Measurements from ENCODE around the gene HNF4A. TPM values are rescaled to one million over a fixed set of nuclear protein-coding genes. Genes with fewer than 3 reads are reported as not detected.

Gene HNF4A
- total and polyA plus RNA-seq, 2 donors (not counting 1 experiment from before 2014, with no cell fraction given), result not detected

- Mint-ChIP-seq H3K4me3 (no peak overlapping the region), H3K9me3 (ENCODE audit: insufficient read depth) (no peaks in the 10 kb centered on the region), H3K27ac (no peak overlapping the region), H3K4me1 (no peaks in the 10 kb centered on the region), H3K27me3 (peaks cover 34% of the 10 kb centered on the region)
- H3K4me3 ChIP-seq (ENCODE audit: control extremely low read depth in 1 of 5, extremely low read depth in 1 of 5, insufficient read depth in 1 of 5, low read depth in 2 of 5, low read length in 4 of 5), result no peak overlapping the region
- H3K79me2 ChIP-seq (ENCODE audit: control insufficient read depth, insufficient read depth, low read length), result no peaks in the 10 kb centered on the region
- no peak overlapping the region for H2AFZ ChIP-seq (ENCODE audit: insufficient read depth, low read depth, low read length, poor library complexity, severe bottlenecking)
- ATAC-seq (ENCODE audit: low read depth), result no peak
- POLR2A ChIA-PET, result no interaction called here
- H3K4me2 ChIP-seq (replicated peaks; ENCODE audit: low read depth, low read length, poor library complexity, severe bottlenecking), result no peak overlapping the region
- no peak overlapping the region for H3K9ac ChIP-seq (ENCODE audit: low read length)
- H4K20me1 ChIP-seq (ENCODE audit: control insufficient read depth, insufficient read depth, low read length, poor library complexity, severe bottlenecking), result no peaks in the 10 kb centered on the region
- H3K36me3 ChIP-seq (replicated peaks in 1 of 2; ENCODE audit: control extremely low read depth in 1 of 2, control insufficient read depth in 1 of 2, extremely low read depth in 1 of 2, insufficient read depth in 2 of 2, low read length in 1 of 2), result no peaks in the 10 kb centered on the region
- intact Hi-C loops (cut with micrococcal nuclease), result no loop called here
- no peak overlapping the region for H3K27ac ChIP-seq (ENCODE audit: low read length in 2 of 2)
- CTCF ChIA-PET, result no interaction called here
- no peaks in the 10 kb centered on the region for H3K4me1 ChIP-seq (ENCODE audit: control insufficient read depth in 2 of 2, insufficient read depth in 2 of 2, low read length in 2 of 2)
- H3K9me3 ChIP-seq (ENCODE audit: control extremely low read depth in 1 of 3, control insufficient read depth in 2 of 3, insufficient read depth in 1 of 3, low read length in 2 of 3), result peaks cover 0 to 4% (median 0%) of the 10 kb centered on the region in 3 donors
- DNase-seq, result no peak
- TF ChIP-seq CTCF (IDR thresholded peaks at IDR 0.05) (no peak), EZH2 (IDR thresholded peaks at IDR 0.05; ENCODE audit: borderline replicate concordance, insufficient read depth, low read depth, low read length, poor library complexity, severe bottlenecking) (no peak)
- H3K27me3 ChIP-seq (replicated peaks in 1 of 4; ENCODE audit: control extremely low read depth in 1 of 4, control insufficient read depth in 3 of 4, insufficient read depth in 4 of 4, low read length in 3 of 4), result peaks cover 0 to 5% (median 2%) of the 10 kb centered on the region in 4 experiments
These were observed 4.7 kb downstream of the HNF4A start for GRCh38 chr20:44360221-44360620.

GRCh38 chr20:44361021-44361420 is 5.5 kb downstream of the HNF4A start:
- H3K4me1 Mint-ChIP-seq, result no peaks in the 10 kb centered on the region
- Histone ChIP-seq H3K4me2 (replicated peaks; ENCODE audit: low read depth, low read length, poor library complexity, severe bottlenecking) (no peak overlapping the region), H3K27ac (ENCODE audit: low read length in 2 of 2) (no peak overlapping the region), H2AFZ (ENCODE audit: insufficient read depth, low read depth, low read length, poor library complexity, severe bottlenecking) (no peak overlapping the region), H3K27me3 (replicated peaks in 1 of 4; ENCODE audit: control extremely low read depth in 1 of 4, control insufficient read depth in 3 of 4, insufficient read depth in 4 of 4, low read length in 3 of 4) (peaks cover 0 to 5% (median 2%) of the 10 kb centered on the region in 4 experiments), H3K4me1 (ENCODE audit: control insufficient read depth in 2 of 2, insufficient read depth in 2 of 2, low read length in 2 of 2) (no peaks in the 10 kb centered on the region), H3K9me3 (ENCODE audit: control extremely low read depth in 1 of 3, control insufficient read depth in 2 of 3, insufficient read depth in 1 of 3, low read length in 2 of 3) (no peaks in the 10 kb centered on the region), H3K4me3 (ENCODE audit: control extremely low read depth in 1 of 5, extremely low read depth in 1 of 5, insufficient read depth in 1 of 5, low read depth in 2 of 5, low read length in 4 of 5) (no peak overlapping the region), H3K36me3 (replicated peaks in 1 of 2; ENCODE audit: control extremely low read depth in 1 of 2, control insufficient read depth in 1 of 2, extremely low read depth in 1 of 2, insufficient read depth in 2 of 2, low read length in 1 of 2) (no peaks in the 10 kb centered on the region), H3K9ac (ENCODE audit: low read length) (no peak overlapping the region), H4K20me1 (ENCODE audit: control insufficient read depth, insufficient read depth, low read length, poor library complexity, severe bottlenecking) (no peaks in the 10 kb centered on the region), H3K79me2 (ENCODE audit: control insufficient read depth, insufficient read depth, low read length) (no peaks in the 10 kb centered on the region)
- intact Hi-C loops (cut with micrococcal nuclease), result no loop called here
- WGBS (ENCODE audit: insufficient coverage), result 85% methylated on average over 1 of the region's 3 CpGs
- ChIA-PET CTCF (no interaction called here), POLR2A (no interaction called here)
- H3K9me3 Mint-ChIP-seq (ENCODE audit: insufficient read depth), result no peaks in the 10 kb centered on the region
- H3K27ac Mint-ChIP-seq, result no peak overlapping the region
- DNase-seq (no peak), ATAC-seq (ENCODE audit: low read depth) (no peak)
- no peak for TF ChIP-seq CTCF (IDR thresholded peaks at IDR 0.05)
- no peak for TF ChIP-seq EZH2 (IDR thresholded peaks at IDR 0.05; ENCODE audit: borderline replicate concordance, insufficient read depth, low read depth, low read length, poor library complexity, severe bottlenecking)
- H3K27me3 Mint-ChIP-seq, result peaks cover 32% of the 10 kb centered on the region
- no peak overlapping the region for H3K4me3 Mint-ChIP-seq

Data from B cell (primary cell).